Liver (tissue), 9 donors: Measurements from ENCODE around the gene EFS. TPM values are rescaled to one million over a fixed set of nuclear protein-coding genes. Genes with fewer than 3 reads are reported as not detected.

Experiments used
- DNase-seq: peaks from one replicate; pipeline ENCODE4 v3.0.0-alpha.2; 2017; ENCODE audit warnings: low spot score
- H3K27ac ChIP-seq, 2 donors: one replicate each; pipeline ENCODE4 v1.7.0; 2013; ENCODE audit warnings: inconsistent platforms in 2 of 2, low read length in 2 of 2, control low read depth in 1 of 2, low read depth in 1 of 2, mild to moderate bottlenecking in 1 of 2
- H3K27me3 ChIP-seq, 4 donors: one replicate each; pipeline versions ENCODE4 v1.6.1 to v1.7.0; 2013; ENCODE audit warnings: low read length in 3 of 4, inconsistent platforms in 1 of 4, mild to moderate bottlenecking in 1 of 4, moderate library complexity in 1 of 4; ENCODE audit not compliant: control insufficient read depth in 4 of 4, insufficient read depth in 4 of 4
- H3K36me3 ChIP-seq, 4 donors: one replicate each; pipeline versions ENCODE4 v1.6.1 to v1.7.0; 2013; ENCODE audit warnings: low read length in 3 of 4, mild to moderate bottlenecking in 3 of 4, low read depth in 1 of 4, moderate library complexity in 1 of 4; ENCODE audit not compliant: control insufficient read depth in 4 of 4, insufficient read depth in 3 of 4
- H3K4me1 ChIP-seq, 4 donors: one replicate each; pipeline versions ENCODE4 v1.6.1 to v1.7.0; 2013; ENCODE audit warnings: low read length in 3 of 4, mild to moderate bottlenecking in 3 of 4, moderate library complexity in 1 of 4; ENCODE audit not compliant: control insufficient read depth in 4 of 4, insufficient read depth in 4 of 4
- H3K4me3 ChIP-seq, 3 donors: one replicate each; pipeline versions ENCODE4 v1.6.1 to v1.7.0; 2013; ENCODE audit warnings: low read length in 3 of 3, control low read depth in 1 of 3, low read depth in 1 of 3, mild to moderate bottlenecking in 1 of 3
- H3K9ac ChIP-seq, 2 donors: one replicate each; pipeline ENCODE4 v1.7.0; 2013; ENCODE audit warnings: low read length in 2 of 2, mild to moderate bottlenecking in 2 of 2, moderate library complexity in 2 of 2, control low read depth in 1 of 2, low read depth in 1 of 2
- H3K9me3 ChIP-seq, 4 donors: one replicate each; pipeline versions ENCODE4 v1.6.1 to v1.7.0; 2013; ENCODE audit warnings: low read length in 3 of 4; ENCODE audit not compliant: control insufficient read depth in 4 of 4
- EGR1 ChIP-seq, 2 donors: IDR thresholded peaks; 2 replicates each; pipeline ENCODE4 v1.6.1; 2016 to 2018; ENCODE audit warnings: antibody characterized with exemption in 2 of 2, low read depth in 2 of 2
- FOXA1 ChIP-seq: IDR thresholded peaks from 2 replicates; pipeline ENCODE4 v1.6.1; 2016; ENCODE audit warnings: antibody characterized with exemption
- HNF4A ChIP-seq, 2 donors: conservative IDR thresholded peaks; 2 replicates each; pipeline ENCODE4 v1.6.1; 2016; ENCODE audit warnings: antibody characterized with exemption in 2 of 2, mild to moderate bottlenecking in 2 of 2
- HNF4G ChIP-seq: IDR thresholded peaks from 2 replicates; pipeline ENCODE4 v1.6.1; 2016; ENCODE audit warnings: antibody characterized with exemption
- JUND ChIP-seq, 2 donors: IDR thresholded peaks; 2 replicates each; pipeline ENCODE4 v1.6.1; 2016; ENCODE audit warnings: antibody characterized with exemption in 2 of 2
- NR2F2 ChIP-seq: IDR thresholded peaks from 2 replicates; pipeline ENCODE4 v1.6.1; 2016; ENCODE audit warnings: antibody characterized with exemption
- RAD21 ChIP-seq, 2 donors: IDR thresholded peaks; 2 replicates each; pipeline ENCODE4 v1.6.1; 2016; ENCODE audit warnings: antibody characterized with exemption in 2 of 2, mild to moderate bottlenecking in 2 of 2
- RXRA ChIP-seq, 2 donors: IDR thresholded peaks; 2 replicates each; pipeline ENCODE4 v1.6.1; 2017 to 2018; ENCODE audit warnings: antibody characterized with exemption in 2 of 2, mild to moderate bottlenecking in 1 of 2
- SP1 ChIP-seq: IDR thresholded peaks from 2 replicates; pipeline ENCODE4 v1.6.1; 2018; ENCODE audit warnings: antibody characterized with exemption, mild to moderate bottlenecking
- TAF1 ChIP-seq: conservative IDR thresholded peaks from 2 replicates; pipeline ENCODE4 v1.6.1; 2016; ENCODE audit warnings: antibody characterized with exemption, mild to moderate bottlenecking
- YY1 ChIP-seq: IDR thresholded peaks from 2 replicates; pipeline ENCODE4 v1.6.1; 2016; ENCODE audit warnings: antibody characterized with exemption, mild to moderate bottlenecking
- WGBS: extraction: QIAGEN DNeasy Blood & Tissue Kit; methylation state at CpG from one replicate; pipeline ENCODE4 v1.1.7; 2013; 5-methylcytosine and 5-hydroxymethylcytosine counted together
- polyA plus RNA-seq, 2 donors: library from polyadenylated mRNA; stranded (reverse) in 1 of 2; unstranded in 1 of 2; fragments of 200-250 nt in 1 of 2; fragments of >200 nt in 1 of 2; fragmentation: Nextera tagmentation in 1 of 2; extraction: Ambion mirVana in 1 of 2; gene quantifications; one replicate each; pipeline versions ENCODE4 v1.2.1 to v1.2.3, GENCODE V29; 2013 to 2015
- total RNA-seq, 2 donors: library from RNA; depleted of rRNA; stranded (reverse); fragments of >200 nt; gene quantifications; one replicate each; pipeline ENCODE4 v1.2.3, GENCODE V29; 2014
- TF ChIP-seq, protein P1 (sequence below): IDR thresholded peaks from 2 replicates; pipeline ENCODE4 v1.6.1; 2016; ENCODE audit warnings: antibody characterized with exemption
- TF ChIP-seq, protein P2 (sequence below): IDR thresholded peaks from 2 replicates; pipeline ENCODE4 v1.6.1; 2016; ENCODE audit warnings: antibody characterized with exemption
- TF ChIP-seq, protein P3 (sequence below): IDR thresholded peaks from 2 replicates; pipeline ENCODE4 v1.6.1; 2016; ENCODE audit warnings: antibody characterized with exemption
- TF ChIP-seq, protein P4 (sequence below): IDR thresholded peaks from 2 replicates; pipeline ENCODE4 v1.6.1; 2016; ENCODE audit warnings: antibody characterized with exemption, mild to moderate bottlenecking
- TF ChIP-seq, protein P5 (sequence below): fragments of 150-350 bp; IDR thresholded peaks from 2 replicates; pipeline ENCODE4 v1.5.1; 2017; ENCODE audit warnings: improper control_type of control experiment, low read depth, low read length; ENCODE audit not compliant: missing input control
- donor health status: healthy.
- donor health status: healthy.
- donor health status: healthy.
- donor health status: healthy.
- donor health status: healthy.

EFS gene
- total and polyA plus RNA-seq, 4 donors, result 0.10 to 0.69 (median 0.54) TPM

DNA sequence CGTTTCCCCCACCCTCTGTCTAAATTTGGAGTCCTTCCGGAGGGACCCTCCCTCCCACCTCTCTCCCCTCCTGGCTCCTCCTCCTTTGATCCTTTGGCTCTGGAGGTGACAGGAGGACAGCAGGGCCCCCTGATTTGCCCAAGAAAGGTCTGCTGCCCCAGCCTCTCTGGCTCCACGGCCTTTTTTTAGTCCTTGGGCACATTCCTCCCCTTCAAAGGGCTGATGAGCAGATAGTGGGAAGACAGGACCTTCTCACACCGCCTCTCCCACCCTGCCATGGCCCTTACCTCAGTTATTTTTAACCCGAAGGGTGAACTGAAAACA, 43.3 kb upstream of the EFS start:
- WGBS, result 32% methylated on average over 5 of the region's 5 CpGs
- Histone ChIP-seq H3K27me3 (peaks cover 0 to 10% (median 5%) of the 10 kb centered on the region in 4 donors), H3K9ac (no peak overlapping the region), H3K36me3 (no peaks in the 10 kb centered on the region), H3K9me3 (no peaks in the 10 kb centered on the region), H3K4me3 (no peak overlapping the region), H3K27ac (no peak overlapping the region), H3K4me1 (no peaks in the 10 kb centered on the region)
- DNase-seq, result no peak
- no peak for TF ChIP-seq HNF4G

DNA sequence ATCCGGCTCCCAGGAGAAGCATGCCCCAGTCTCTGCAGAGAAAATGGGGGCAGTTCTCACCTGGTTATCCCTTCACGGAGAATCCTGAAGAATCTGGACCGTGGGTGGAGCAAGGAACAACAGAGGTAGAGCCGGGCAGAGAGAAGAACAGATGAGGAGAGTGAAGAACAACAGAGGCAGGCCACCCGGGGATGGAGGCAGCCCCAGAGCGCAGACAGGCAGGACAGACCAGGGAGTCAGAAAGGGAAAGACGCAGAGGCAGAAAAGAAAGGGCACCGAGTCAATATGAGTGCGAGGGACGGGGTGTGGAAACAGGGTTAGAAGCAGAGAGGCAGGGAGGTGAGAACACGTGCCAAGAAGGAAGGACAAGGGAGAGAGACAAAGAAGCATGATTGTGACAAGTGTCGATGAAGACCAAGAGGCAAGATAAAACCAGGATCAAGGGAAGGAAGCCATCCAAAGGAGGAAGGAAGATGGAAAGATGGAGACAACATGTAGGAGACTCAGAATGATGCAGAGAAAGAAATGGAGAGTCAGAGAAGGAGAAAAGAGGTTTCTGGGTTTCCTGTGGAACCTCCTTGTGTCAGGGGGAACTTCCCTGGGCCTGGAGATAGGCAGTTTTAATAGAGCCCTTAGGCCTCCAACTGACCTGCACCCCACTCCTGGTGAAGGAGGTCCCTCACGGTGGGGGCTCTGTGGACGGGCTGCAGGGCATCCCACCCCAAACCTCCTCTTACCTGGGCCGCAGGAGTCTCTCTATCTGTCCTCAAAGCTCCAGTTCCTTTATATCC, 42.7 kb upstream of the EFS start, which contains the start of gene MYH6:
Gene MYH6 (minus strand): TSS at position 758 of the 791 bp plus-strand sequence. CDS start 1,050 bp downstream, outside the sequence.
- Histone ChIP-seq H3K36me3 (no peaks in the 10 kb centered on the region), H3K4me3 (no peak within 1 kb of the TSS), H3K9me3 (no peaks in the 10 kb centered on the region), H3K4me1 (no peaks in the 10 kb centered on the region), H3K27ac (no peak within 1 kb of the TSS), H3K27me3 (peaks cover 0 to 10% (median 5%) of the 10 kb centered on the region in 4 donors), H3K9ac (no peak within 1 kb of the TSS)
- WGBS, result 73% methylated on average over 15 of the region's 15 CpGs
- no peak for DNase-seq
- TF ChIP-seq, protein P1, sequence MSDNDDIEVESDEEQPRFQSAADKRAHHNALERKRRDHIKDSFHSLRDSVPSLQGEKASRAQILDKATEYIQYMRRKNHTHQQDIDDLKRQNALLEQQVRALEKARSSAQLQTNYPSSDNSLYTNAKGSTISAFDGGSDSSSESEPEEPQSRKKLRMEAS, result no peak
- TF ChIP-seq, protein P2, sequence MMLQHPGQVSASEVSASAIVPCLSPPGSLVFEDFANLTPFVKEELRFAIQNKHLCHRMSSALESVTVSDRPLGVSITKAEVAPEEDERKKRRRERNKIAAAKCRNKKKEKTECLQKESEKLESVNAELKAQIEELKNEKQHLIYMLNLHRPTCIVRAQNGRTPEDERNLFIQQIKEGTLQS, result no peak
- no peak for TF ChIP-seq YY1
- TF ChIP-seq RAD21 (IDR thresholded peaks at IDR 0.05), result no peak
- TF ChIP-seq NR2F2, result no peak
- no peak for TF ChIP-seq RXRA (IDR thresholded peaks at IDR 0.05)
- no peak for TF ChIP-seq TAF1
- no peak for TF ChIP-seq FOXA1
- TF ChIP-seq SP1, result no peak
- no peak for TF ChIP-seq EGR1 (IDR thresholded peaks at IDR 0.05; ENCODE audit: low read depth in 2 of 2)
- no peak for TF ChIP-seq HNF4A (conservative IDR thresholded peaks at IDR 0.05)
- TF ChIP-seq, protein P3, sequence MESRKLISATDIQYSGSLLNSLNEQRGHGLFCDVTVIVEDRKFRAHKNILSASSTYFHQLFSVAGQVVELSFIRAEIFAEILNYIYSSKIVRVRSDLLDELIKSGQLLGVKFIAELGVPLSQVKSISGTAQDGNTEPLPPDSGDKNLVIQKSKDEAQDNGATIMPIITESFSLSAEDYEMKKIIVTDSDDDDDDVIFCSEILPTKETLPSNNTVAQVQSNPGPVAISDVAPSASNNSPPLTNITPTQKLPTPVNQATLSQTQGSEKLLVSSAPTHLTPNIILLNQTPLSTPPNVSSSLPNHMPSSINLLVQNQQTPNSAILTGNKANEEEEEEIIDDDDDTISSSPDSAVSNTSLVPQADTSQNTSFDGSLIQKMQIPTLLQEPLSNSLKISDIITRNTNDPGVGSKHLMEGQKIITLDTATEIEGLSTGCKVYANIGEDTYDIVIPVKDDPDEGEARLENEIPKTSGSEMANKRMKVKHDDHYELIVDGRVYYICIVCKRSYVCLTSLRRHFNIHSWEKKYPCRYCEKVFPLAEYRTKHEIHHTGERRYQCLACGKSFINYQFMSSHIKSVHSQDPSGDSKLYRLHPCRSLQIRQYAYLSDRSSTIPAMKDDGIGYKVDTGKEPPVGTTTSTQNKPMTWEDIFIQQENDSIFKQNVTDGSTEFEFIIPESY, result no peak
- no peak for TF ChIP-seq JUND (IDR thresholded peaks at IDR 0.05)
- TF ChIP-seq, protein P4, sequence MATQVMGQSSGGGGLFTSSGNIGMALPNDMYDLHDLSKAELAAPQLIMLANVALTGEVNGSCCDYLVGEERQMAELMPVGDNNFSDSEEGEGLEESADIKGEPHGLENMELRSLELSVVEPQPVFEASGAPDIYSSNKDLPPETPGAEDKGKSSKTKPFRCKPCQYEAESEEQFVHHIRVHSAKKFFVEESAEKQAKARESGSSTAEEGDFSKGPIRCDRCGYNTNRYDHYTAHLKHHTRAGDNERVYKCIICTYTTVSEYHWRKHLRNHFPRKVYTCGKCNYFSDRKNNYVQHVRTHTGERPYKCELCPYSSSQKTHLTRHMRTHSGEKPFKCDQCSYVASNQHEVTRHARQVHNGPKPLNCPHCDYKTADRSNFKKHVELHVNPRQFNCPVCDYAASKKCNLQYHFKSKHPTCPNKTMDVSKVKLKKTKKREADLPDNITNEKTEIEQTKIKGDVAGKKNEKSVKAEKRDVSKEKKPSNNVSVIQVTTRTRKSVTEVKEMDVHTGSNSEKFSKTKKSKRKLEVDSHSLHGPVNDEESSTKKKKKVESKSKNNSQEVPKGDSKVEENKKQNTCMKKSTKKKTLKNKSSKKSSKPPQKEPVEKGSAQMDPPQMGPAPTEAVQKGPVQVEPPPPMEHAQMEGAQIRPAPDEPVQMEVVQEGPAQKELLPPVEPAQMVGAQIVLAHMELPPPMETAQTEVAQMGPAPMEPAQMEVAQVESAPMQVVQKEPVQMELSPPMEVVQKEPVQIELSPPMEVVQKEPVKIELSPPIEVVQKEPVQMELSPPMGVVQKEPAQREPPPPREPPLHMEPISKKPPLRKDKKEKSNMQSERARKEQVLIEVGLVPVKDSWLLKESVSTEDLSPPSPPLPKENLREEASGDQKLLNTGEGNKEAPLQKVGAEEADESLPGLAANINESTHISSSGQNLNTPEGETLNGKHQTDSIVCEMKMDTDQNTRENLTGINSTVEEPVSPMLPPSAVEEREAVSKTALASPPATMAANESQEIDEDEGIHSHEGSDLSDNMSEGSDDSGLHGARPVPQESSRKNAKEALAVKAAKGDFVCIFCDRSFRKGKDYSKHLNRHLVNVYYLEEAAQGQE, result no peak
- no peak for TF ChIP-seq HNF4G
- TF ChIP-seq, protein P5, sequence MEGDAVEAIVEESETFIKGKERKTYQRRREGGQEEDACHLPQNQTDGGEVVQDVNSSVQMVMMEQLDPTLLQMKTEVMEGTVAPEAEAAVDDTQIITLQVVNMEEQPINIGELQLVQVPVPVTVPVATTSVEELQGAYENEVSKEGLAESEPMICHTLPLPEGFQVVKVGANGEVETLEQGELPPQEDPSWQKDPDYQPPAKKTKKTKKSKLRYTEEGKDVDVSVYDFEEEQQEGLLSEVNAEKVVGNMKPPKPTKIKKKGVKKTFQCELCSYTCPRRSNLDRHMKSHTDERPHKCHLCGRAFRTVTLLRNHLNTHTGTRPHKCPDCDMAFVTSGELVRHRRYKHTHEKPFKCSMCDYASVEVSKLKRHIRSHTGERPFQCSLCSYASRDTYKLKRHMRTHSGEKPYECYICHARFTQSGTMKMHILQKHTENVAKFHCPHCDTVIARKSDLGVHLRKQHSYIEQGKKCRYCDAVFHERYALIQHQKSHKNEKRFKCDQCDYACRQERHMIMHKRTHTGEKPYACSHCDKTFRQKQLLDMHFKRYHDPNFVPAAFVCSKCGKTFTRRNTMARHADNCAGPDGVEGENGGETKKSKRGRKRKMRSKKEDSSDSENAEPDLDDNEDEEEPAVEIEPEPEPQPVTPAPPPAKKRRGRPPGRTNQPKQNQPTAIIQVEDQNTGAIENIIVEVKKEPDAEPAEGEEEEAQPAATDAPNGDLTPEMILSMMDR, result no peak
